AML-193 (cell line): ENCODE measurements around the gene SSUH2.
"Not testable (repeated sequence)": the region's sequence is repeated elsewhere in the genome, so short reads cannot be mapped to it uniquely, and the experiment has no call there.

Experiments
- DNase-seq, 2 experiments: peaks; one replicate each; lab custom pipeline; 2025; lab: John Stamatoyannopoulos, UW

Gene SSUH2

GRCh38 chr3:8659242-8659641 is 14.6 kb upstream of the SSUH2 start:
- DNase-seq, result no peak

DNA sequence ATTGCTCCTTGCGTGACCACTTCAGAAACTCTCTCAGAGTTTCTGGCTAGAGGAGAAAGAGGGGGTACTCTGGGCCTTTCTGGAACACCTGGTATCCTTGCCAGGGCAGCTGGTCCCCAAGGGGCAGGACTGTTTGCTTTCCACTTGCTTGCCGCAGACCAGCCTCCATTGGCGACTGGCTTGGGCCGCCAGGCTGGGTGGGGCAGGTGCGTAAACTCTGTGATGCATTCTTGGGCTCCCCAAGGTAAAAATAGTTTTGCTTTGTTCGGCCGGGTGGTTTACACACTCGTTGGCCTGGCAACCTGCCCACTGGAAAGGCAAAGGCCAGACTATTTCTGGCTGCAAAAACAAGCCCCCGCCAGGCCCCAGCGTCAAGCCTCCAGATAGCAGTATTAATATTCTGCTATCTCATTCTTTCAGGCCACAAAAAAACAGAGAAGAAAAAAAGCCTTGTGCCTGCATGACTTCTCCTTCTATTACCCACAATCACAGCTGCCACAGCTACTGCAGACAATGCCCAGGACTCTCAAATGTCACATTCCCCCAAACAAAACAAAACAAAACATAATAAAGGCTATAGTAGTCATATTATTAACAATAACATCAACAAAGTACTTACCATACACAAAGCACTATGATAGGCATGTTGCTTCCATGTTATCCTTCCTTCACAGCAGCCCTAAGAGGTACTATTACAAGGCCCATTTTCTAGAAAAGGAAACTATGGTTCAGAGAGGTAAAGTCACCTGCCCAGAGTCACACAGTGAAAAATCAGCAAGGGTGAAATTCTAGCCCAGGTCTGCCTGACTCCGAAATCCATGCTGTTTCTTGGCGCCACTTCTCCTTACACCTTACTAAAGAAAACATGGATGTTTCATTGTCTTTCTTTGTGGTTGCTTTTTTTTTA is 14.0 kb upstream of the SSUH2 start:
- DNase-seq, result no peak

- DNase-seq, result no peak
These were observed 13.3 kb upstream of the SSUH2 start for GRCh38 chr3:8657804-8658305.

GRCh38 chr3:8656240-8656639 is 11.6 kb upstream of the SSUH2 start:
- DNase-seq, result no peak

DNA sequence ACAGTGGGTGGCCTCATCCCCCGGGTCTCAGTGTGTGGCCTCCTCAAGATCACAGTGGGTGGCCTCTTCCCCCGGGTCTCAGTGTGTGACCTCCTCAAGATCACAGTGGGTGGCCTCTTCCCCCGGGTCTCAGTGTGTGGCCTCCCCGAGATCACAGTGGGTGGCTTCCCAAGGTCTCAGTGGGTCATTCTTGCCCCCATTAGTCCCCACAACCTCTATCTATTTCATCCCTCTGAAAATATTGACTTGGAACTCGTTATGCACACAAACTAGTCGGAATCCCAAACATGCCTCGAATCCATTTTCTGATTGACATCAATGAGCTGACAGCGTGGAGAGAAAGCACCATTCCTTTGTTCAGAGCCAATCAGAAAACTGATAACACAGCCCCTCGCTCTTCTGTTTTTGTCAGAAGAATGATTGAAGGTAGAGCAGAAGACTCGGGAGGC is 10.8 kb upstream of the SSUH2 start:
- DNase-seq, result no peak

DNA sequence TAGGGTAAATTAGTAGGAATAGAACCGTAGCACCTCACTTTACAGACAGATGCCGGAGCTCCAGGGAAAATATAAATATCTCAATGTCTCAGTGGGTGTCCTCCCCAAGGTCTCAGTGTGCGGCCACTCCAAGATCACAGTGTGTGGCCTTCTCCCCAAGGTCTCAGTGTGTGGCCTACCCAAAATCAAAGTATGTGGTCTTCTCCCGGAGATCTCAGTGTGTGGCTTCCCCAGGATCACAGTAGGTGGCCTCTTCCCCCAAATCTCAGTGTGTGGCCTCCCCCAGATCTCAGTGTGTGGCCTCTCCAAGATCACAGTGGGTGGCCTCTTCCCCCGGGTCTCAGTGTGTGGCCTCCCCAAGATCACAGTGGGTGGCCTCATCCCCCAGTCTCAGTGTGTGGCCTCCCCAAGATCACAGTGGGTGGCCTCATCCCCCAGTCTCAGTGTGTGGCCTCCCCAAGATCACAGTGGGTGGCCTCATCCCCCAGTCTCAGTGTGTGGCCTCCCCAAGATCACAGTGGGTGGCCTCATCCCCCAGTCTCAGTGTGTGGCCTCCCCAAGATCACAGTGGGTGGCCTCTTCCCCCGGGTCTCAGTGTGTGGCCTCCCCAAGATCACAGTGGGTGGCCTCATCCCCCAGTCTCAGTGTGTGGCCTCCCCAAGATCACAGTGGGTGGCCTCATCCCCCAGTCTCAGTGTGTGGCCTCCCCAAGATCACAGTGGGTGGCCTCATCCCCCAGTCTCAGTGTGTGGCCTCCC is 10.2 kb upstream of the SSUH2 start:
- not testable (repeated sequence) for DNase-seq

- DNase-seq, result no peak
These were observed 9.3 kb upstream of the SSUH2 start for GRCh38 chr3:8653800-8654408.

DNA sequence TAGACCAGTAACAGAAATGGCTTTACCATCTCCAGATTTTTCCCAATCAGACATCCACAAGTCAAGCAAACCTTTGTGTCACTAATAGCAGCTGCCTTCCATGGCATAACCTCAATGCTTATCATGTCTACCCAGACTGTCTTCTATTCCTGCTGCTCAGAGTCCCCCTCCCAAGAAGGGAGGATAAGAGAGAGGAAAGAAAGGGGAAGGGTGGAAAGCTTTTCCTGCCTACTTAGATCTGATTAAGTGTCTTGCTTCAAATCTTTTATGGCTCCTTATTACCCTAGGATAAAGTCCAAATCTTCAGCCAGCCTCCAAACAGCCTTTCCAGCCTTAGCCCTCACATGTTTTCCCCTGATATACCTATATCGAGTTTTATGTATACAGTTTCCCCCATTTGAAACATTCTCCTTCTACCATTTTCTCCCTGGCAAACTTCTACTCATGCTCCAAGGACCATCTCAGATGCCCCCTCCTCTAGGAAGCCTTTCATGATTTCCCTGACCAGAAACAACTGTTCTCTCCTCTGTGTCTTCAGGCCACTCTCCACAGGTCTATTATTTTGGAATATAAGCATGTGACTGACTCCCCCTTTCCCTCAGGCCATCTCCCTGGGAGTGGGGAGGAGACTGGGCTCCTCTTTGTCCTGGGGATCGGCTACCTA is 7.9 kb upstream of the SSUH2 start:
- DNase-seq, result no peak

GRCh38 chr3:8651418-8652323 is 7.1 kb upstream of the SSUH2 start:
- DNase-seq, result no peak

DNA sequence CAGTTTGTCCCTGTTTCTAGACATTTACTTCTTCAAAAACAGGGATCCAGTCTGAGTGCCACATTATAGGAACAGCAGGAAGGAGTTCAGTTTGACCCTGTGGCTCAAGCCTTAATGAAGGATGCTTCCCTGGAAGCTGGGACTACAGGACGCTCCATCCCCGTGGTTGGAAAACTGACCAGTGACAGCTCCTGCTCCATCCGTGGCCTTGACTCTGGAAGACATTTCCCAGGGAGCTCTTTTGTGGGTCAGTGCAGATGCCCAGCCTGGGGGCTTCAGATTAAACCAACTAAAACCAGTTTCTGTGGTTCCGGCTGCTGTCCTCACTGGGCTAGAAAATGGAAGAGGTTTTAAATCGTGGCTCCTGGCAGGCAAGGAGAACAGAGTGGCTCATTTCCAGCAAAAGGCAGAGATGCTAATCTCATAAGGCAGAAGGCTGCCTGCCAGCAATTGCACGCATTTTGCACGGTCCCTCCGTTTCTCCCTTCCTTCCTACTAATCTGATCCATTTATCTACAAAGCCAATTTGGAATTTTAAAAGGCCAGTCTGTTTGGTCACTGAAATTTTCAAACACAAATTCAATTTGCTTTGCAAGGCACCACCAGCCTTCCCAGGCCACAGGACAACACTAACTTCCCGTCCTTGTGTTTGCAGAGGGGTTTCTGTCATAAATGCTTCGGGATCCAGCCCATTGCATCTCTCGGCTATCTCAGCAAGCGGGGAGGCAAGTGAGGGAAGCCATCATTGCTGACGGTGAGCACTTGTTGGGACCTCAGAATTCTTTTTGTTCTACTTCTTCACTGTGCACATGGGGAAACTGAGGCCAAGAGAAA is 6.2 kb upstream of the SSUH2 start:
- no peak for DNase-seq

DNA sequence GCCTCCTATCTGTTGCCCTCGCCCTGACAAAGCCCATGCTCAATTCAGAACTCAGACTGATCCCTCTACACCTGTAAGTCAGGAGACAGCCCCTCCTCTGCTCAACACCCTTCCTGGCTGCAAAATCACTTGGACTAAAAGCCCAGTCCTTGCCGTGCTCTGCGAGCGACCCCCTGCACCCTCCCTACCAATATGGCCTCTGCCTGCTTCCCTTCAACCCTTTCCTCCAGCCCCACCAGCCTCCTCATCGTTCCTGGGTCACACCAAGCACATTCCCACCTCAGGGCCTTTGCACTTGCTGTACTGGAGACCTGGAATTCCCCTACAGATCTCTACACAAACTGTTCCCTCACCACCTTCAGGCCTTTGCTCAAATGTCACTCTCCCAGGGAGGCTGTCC is 5.2 kb upstream of the SSUH2 start:
- no peak for DNase-seq

- no peak for DNase-seq
These were observed 4.5 kb upstream of the SSUH2 start for GRCh38 chr3:8648909-8649741.

DNA sequence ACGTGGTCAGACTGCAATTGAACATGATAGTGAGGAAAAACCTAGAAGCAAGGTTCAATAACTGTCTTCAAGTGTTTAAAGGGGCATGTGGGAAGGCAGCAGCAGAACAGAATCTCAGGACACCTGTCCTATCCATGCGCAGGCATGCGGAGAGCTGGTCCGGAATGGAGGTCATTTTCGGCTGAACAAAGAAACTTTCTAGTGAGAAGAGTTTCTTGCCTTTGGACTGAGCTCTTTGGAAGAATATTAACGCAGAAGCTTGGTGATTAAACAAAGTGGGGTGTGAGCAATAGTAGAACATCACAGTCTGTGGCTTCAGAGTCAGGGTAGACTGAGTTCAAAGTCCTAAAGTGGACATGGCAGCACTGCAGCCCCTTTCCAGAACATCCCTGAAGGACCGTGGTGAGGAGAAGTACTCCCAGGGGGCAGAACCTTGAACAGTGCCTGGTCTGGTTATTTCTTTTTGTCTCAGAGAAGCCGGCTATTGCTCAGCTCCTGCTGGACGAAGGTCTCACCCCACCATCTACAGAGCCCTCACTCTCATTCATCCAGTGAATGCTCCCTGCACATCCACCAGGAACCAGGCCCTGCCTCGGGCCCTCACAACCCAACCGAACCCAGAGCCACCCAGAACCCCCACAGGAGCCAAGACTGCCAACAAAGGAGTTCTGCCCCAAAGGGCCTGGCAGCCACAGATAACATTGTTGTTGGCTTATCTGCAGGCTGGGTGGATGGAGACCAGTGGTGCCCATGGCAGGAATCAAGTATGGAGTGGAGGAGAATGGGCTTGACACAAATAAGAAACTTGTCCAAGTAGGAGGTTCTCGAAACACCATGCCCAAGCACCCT is 2.8 kb upstream of the SSUH2 start:
- DNase-seq, result no peak

- DNase-seq, result no peak
These were observed 1.8 kb upstream of the SSUH2 start for GRCh38 chr3:8646313-8646938.

GRCh38 chr3:8645712-8646111 is 1.1 kb upstream of the SSUH2 start:
- DNase-seq, result no peak

GRCh38 chr3:8643693-8644365 is 769 bp downstream of the SSUH2 start:
- DNase-seq, result no peak

GRCh38 chr3:8642001-8642400 is 2.6 kb downstream of the SSUH2 start:
- no peak for DNase-seq
